ENCODE results near the gene KLHL8.
"Not testable (repeated sequence)": the region's sequence is repeated elsewhere in the genome, so short reads cannot be mapped to it uniquely, and the experiment has no call there.

KLHL8 gene

DNA sequence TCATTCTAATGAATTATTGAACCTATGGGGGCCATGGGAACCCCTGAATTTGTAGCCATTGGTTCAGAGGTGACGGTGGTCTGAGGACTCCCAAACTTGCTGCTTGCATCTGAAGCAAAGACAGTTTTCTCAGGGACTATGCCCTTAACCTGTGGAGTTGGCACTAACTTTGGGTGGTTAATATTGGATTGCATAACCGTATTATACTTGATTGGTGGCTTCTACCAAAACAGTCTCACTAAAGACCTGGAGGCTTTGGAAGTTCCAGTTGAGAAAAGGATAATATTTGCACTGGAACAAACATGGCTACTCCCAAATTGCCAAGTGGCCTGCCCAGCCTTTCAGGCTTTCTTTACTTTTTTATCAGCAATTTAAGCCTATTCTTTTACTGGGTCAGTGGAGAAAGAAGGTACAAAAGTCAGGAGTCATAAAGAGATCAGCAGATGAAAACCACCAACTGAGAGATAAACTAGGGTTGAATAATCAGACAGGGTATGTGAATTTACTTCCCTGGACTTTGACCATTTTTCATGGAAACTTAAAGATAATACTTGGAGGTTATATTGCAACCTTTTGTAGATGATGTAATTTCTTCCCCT is 7.9 kb upstream of the KLHL8 start:
- in situ Hi-C loops (cut with HindIII; ENCODE audit: low sequenced_read_pairs), result no loop called here

DNA sequence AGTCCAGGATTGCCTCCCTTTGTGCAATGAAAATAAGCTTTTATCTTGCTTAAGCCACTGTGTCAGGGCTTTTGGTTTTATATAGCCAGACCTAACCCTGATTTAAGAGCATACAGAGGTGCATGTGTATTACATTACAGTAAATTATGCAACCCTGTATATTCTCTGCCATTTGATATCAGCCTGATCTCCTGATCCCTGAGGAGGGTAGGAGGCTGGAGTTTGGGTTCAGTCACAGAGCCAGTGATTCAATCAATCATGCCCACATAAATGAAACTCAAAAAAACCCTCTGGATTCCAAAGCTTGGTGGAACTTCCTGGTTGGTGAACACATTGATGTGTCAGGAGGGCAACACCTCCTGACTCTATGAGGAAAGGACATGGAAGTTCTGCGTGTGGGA is 7.3 kb upstream of the KLHL8 start:
- in situ Hi-C loops (cut with HindIII; ENCODE audit: low sequenced_read_pairs), result no loop called here

DNA sequence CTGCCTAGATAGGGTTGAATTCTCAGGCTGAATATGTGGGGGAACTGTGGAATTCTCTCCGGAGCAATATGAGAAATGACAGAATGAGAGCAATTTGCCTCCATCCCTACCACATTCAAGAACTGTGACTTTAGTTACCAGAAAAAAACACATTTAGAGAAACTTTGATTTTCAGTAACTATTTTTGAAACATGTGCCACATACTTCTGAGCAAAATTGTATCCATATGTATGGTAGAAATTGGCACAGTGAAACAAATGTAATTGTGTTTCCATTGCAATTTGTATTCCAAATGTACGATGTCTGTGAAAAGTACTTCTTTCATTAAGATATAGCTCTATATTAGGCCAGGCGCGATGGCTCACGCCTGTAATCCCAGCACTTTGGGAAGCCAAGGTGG is 5.5 kb upstream of the KLHL8 start:
- in situ Hi-C loops (cut with HindIII; ENCODE audit: low sequenced_read_pairs), result no loop called here

DNA sequence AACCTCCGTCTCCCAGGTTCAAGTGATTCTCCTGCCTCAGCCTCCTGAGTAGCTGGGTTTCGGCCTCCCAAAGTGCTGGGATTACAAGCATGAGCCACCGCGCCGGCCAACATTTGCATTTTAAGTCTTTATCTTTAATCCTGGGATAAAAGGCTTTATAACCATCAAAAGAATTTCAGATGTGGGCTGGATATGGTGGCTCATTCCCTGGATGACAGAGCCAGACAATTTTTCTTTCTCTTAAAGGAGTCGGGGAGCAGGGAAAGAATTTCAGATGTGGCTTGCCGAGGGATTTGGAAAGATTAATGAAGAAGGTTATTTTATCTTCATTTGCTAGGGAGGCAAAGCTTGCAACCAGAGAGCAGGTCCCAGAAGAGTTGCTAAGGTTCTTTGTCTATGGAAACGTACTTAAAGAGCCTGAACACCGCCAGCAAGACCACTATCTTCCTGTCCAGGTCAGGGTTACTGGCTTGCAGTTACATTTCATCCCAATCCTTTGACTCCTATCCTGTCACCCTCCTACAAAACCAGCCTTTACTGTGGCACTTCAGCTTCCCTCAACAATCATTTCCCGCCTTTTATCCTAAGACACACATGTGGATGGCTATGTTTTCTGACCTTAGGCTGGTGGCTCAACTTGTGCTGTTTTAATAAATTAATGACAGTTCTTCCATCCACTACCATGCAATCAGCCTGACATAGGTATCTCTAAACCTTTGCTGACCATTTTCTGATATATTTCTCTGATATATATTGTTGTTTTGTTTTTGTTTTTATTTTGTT is 3.9 kb upstream of the KLHL8 start:
- in situ Hi-C loops (cut with HindIII; ENCODE audit: low sequenced_read_pairs), result no loop called here

DNA sequence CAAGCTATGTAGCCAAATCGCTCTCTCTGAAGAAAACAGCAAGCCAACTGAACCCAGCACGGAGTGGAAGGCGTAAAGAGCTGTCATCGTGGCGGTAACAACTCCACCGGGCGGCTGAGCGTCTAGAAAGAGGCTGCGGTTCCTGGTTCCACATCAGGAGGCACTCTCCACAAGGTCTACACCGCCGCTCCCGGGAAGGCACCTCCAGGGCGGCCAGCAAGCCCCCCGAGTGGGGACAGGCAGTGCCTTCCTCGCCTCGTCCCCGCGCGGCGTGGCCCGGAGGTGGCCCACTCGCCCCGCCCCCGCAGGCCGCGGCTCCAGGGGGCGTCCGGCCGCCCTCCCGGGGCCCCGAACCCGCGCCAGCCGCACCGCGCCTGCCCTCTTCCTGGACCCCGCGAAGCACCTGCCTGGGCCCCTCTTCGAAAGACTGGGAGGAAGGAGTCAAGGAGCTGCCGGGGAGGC is 755 bp downstream of the KLHL8 start:
- in situ Hi-C loops (cut with HindIII; ENCODE audit: low sequenced_read_pairs), result no loop called here

DNA sequence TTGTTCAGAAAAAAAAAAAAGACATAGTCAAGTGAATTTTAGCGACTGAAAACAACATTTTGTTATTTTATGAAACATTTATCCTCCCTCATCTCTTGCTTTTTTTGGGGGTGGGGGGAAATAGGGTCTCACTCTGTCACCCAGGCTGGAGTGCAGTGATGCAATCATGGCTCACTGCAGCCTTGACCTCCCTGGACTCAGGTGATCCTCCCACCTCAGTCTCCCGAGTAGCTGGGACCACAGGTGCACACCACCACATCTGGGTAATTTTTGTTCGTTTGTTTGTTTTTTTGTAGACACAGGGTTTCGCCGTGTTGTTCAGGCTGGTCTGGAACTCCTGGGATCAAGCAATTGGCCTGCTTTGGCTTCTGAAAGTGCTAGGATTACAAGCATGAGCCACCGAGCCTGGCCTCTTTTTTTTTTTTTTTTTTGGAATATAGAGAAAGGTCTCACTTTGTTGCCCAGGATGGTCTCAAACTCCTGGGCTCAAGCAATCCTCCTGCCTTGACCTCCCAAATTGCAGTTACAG is 3.1 kb downstream of the KLHL8 start:
- in situ Hi-C loops (cut with HindIII; ENCODE audit: low sequenced_read_pairs), result not testable (repeated sequence)

DNA sequence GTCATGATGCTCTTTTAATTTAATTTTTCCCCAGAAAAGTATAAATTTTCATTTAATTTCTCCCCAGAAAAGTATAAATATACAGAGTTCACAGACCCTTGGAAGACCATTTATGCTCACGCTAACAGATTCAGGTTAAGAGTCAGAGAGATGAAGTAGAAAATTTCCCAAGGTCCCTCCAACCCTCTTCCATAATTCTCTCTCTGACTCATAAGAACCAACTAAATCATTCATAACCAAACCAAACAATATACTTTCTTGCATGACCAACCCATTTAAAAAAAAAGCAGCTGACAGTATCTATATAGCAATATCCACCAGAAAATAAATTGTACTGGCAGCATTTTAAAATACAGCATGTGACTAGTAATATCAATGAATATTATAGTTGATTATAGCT is 3.9 kb downstream of the KLHL8 start:
- in situ Hi-C loops (cut with HindIII; ENCODE audit: low sequenced_read_pairs), result no loop called here

DNA sequence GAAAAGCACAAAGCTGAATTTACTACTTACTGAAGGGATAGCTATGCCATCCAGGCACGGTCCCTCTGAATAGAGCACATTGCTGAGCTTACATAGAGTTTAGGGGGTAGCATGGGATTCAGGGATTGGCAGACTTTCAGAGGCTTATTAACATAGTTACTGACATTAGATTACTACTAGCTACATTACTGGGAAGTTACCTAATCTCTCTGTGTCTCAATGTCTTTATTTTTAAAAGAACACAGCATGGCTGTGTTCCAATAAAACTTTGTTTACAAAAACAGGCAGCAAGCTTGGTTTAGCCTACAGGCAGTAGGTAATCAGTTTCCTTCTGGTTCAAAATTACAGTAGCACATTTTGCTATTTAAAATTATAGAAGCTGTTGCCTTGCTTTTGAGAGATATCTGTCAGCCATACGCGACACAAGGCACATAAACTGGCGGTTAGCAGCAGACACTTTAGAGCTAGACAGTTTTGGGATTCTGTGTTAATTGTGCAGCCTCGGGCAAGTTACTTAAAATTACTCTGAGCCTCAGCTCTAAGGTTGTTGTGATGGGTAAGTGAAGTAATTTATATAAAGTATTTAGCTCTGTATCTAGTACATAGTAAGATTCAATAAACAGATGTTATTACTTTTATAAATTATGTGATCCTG is 6.9 kb downstream of the KLHL8 start:
- in situ Hi-C loops (cut with HindIII; ENCODE audit: low sequenced_read_pairs), result no loop called here

DNA sequence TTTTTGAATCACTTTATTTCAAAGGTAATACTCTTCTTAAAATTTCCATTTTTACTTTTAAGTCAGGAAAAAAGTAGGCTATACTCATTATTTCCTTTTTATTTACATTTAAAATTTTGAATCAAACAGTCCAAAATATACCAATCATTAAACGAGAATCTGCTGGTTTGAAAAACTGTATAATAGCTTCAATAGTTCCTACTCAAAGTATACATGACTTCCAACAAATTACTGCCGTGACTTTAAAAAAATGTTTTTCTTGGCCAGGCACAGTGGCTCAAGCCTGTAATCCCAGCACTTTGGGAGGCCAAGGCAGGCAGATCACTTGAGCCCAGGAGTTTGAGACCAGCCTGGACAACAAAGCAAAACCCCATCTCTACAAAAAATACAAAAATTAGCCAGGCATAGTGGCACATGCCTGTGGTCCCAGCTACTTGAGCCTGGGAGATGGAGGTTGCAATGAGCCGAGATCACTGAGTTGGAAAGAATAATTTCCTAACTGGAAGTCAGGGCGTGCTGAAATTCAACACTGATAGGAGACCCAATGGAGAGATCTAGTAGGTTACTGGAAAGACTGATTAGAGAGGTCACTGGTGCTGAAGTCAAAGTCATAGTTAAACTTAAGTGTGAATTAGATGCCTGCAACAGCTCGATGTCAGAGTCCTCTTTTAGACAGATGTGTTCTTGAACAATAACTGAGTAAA is 9.0 kb downstream of the KLHL8 start:
- in situ Hi-C loops (cut with HindIII; ENCODE audit: low sequenced_read_pairs), result no loop called here

DNA sequence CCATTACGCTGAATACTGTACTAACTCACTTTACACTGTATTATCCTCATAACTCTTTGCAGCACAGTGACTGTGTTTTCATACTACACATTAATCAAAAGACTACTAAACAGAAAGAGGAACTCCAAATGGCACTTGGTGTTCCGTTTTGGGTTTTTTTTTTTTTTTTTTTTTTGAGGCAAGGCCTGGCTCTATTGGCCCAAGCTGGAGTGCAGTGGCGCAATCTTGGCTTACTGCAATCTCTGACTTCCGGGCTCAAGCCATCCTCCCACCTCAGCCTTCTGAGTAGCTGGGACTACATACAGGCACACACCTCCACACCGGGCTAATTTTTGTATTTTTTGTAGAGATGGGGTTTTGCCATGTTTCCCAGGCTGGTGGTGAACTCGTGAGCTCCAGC is 10.7 kb downstream of the KLHL8 start:
- in situ Hi-C loops (cut with HindIII; ENCODE audit: low sequenced_read_pairs), result loop anchor here (5.0 kb wide), 1 partner anchor 62 kb away; no protein-coding TSS in a partner anchor

DNA sequence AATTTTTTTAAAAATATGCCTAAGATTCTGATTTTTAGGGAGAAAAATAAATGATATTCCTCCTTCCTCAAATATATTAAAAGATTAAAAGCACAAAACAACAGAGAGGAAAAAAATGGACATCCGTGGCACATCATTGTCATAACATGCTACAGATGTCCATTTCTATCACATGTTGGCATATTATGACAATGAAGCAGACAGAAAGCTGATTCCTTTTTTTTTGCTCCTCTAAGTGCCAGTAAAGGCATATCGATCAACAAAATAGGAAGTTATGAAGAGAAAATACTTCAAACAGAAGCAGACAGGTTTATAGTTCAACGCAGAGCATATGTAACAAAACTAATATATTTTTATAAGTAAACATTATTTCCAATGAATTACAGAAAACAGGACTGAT is 11.2 kb downstream of the KLHL8 start:
- in situ Hi-C loops (cut with HindIII; ENCODE audit: low sequenced_read_pairs), result loop anchor here (5.0 kb wide), 1 partner anchor 62 kb away; no protein-coding TSS in a partner anchor

DNA sequence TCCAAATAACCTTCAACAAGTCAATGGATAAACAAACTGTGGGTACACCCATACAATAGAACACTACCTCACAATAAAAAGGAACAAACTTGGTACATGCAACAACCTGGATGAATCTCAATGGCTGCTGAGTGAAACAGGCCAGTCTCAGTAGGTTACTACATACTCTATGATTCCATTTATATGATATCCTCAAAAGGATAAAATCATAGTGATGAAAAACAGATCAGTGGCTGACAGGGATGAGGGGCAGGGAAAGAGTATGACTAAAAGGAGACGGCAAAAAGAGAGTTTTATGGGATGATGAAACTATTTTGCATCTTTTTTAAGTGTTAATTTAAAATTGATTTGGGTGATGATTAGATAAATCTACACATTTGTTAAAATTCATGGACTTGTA is 15.9 kb downstream of the KLHL8 start:
- in situ Hi-C loops (cut with HindIII; ENCODE audit: low sequenced_read_pairs), result no loop called here

DNA sequence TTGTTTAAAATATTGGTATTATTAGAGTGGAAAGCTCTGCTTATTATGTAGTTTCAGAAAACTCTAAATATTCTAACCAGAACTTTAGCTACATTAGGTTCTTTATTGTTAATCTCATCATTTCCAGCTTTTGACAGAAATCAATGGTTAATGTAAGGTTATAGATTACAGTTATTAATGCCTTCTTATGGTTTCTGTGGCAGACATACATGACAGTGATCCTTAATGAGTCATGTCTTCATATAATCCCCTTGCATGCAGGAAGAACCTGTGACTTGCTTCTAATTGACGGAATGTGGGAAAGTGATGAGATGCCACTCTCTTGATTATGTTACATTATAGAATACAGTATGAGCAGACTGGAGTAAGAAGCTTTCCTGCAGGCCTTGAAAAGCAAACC is 23.5 kb downstream of the KLHL8 start:
- in situ Hi-C loops (cut with HindIII; ENCODE audit: low sequenced_read_pairs), result no loop called here

DNA sequence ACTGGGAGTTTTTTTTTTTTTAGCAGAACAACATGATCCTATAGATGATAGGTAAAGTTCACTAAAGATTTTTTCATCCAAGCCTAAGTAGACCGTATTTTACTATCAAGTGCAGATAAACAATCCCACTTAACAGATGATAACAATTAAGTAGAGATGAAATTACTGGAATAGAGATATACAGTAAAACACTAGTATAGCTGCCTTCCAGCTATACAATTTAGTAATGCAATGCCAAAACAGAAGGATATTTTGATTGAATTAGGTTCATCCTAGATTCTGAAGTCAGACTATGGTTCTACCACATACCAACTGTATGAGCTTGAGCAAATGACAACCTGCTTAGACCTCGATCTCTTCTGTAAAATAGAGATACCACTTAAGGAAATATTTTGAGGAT is 24.3 kb downstream of the KLHL8 start:
- in situ Hi-C loops (cut with HindIII; ENCODE audit: low sequenced_read_pairs), result no loop called here

DNA sequence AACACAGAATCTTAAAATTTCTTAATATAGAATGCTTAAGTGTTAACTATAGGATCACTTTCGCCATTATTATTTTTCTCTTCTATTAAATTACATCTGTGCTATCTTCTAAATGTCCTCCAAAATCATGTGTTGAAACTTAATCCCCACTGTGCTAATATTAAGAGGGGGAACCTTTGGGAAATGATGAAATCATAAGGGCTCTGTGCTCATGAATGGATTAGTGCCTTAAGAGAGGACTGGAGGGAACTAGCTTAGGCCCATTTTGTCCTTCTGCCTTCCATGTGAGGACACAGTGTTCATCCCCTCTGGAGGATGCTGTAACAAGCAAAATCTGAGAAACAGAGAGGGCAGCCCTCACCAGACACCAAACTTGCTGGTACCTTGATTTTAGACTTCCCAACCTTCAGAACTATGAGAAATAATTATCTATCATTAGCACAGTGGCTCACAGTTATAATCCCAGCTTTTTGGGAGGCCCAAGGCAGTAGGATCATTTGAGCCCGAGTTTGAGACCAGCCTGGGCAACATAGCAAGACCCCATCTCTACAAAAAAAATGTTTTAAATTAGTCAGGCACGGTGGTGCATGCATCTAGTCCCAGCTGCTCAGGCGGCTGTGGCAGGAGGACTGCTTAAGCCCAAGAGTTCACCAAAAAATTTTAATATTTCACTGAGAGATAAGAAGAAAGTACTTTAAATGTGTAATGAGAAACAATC is 26.3 kb downstream of the KLHL8 start:
- in situ Hi-C loops (cut with HindIII; ENCODE audit: low sequenced_read_pairs), result no loop called here

DNA sequence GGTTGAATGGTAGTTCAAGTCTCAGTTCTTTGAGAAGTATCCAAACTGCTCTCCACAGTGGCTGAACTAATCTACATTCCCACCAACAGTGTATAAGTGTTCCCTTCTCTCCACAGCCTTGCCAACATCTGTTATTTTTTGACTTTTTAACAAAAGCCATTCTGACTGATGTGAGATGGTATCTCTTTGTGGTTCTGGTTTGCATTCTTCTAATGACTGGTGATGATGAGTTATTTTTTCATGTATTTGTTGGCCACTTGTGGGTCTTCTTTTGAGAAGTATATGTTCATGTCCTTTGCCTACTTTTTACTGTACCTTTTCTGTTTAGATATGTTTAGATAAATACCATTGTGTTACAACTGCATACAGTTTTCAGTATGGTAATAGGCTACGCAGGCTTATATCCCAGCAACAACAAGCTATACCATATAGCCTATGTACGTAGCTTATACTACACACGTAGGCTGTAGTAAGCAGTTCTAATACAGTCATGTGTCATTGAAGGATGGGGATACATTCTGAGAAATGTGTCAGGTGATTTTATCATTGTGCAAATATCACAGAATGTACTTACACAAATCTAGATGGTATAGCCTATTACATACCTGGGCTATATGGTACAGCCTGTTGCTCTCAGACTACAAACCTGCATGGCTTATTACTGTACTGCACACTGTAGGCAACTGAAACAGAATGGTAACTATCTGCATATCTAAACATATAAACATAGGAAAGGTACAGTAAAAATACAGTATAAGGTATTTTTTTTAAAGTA is 28.1 kb downstream of the KLHL8 start:
- in situ Hi-C loops (cut with HindIII; ENCODE audit: low sequenced_read_pairs), result no loop called here

DNA sequence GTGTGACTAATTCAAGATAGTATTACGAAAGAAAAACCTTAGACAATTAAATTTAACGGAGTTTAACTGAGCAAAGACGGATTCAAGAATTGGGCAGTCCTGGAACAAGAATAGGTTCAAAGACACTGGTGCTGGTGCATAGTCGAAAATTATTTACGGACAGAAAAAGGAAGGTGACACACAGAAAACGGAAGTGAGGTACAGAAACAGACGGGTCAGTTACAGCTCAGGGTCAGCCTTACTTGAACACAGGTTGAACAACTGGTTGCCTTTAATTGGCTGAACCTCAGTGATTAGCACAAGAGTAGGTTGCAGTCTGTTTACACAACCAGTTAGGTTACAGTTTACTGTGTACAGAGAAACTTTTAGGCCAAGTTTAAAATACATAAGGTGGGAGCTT is 31.5 kb downstream of the KLHL8 start:
- in situ Hi-C loops (cut with HindIII; ENCODE audit: low sequenced_read_pairs), result no loop called here

DNA sequence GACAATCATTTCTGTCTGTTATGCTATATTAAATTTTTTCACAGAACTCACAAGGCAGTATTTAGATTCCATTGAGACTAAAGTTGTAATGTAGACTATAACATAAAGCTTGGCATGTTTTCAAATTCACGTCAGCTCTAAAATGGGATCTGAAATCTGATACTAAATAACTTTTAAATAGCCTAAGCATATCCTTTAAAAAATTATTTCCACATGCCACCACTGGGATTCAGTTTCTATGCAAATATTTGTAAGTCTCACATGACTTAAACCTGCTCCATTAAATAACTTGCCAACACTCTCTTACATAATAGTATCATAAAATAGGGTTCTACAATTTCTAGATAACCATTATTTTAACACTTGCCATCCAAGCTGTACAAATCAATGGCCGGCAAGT is 32.4 kb downstream of the KLHL8 start:
- in situ Hi-C loops (cut with HindIII; ENCODE audit: low sequenced_read_pairs), result no loop called here

DNA sequence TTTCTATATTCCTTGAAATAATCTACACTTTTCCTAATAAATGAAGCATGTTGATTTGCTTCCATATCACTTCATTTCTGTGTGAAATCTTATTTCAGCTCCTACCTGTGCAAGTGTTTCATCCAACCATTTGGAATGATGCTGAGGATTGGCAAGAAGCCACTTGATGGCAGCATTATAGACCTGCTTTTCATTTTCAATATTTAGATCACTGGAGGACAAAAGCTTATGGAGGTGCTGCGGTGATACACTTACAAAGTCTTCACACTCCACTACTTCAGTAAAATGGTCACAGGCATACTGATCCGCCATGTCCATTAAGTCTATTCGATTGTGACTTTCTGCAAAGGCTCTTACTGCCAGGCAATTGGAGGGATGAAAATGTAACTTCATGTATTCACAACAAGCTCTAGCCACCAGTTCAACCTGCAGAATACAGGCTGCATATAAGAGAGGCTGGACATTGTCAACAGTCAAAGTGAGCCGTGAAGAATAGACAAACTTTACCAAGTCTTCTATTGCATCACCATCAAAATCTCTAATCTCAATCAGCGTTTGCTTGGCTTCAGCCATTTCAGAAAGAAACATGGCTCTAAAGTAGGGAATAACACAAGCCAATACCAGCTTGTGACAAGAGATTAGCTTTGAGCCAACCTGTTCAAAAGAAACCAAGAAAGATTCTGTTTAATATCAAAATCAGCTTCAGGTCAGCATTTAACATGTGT is 35.1 kb downstream of the KLHL8 start:
- in situ Hi-C loops (cut with HindIII; ENCODE audit: low sequenced_read_pairs), result no loop called here
